Activated CD8-positive, alpha-beta memory T cell treated with anti-CD3 and anti-CD28 coated beads for 4 hours (primary cell): Measurements from ENCODE around the gene ZCCHC7.

Experiments used
- DNase-seq, 2 donors: peaks; one replicate each; pipeline ENCODE4 v3.0.0-alpha.2; 2020; ENCODE audit warnings: low read depth in 2 of 2

The ZCCHC7 gene

DNA sequence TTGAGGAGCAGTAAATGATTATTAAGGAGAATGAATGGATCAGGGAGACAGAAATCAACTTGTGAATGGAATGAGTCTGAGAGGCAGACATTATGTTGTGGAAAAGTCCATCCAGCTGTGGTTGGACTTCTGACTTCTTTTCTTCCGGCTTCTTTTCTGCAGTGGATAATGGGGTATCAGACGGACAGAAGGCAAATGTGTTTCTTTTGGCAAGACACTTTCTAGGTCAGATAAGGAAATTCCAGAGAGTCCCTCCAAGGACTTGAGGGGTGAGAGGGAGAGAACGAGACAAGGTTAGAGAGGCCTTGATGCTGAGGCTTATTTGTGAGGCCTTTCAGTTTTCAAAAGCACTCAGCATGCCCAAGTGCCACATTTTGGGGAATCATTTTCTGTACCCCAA lies 285.0 kb downstream of the ZCCHC7 start:
- no peak for DNase-seq

DNA sequence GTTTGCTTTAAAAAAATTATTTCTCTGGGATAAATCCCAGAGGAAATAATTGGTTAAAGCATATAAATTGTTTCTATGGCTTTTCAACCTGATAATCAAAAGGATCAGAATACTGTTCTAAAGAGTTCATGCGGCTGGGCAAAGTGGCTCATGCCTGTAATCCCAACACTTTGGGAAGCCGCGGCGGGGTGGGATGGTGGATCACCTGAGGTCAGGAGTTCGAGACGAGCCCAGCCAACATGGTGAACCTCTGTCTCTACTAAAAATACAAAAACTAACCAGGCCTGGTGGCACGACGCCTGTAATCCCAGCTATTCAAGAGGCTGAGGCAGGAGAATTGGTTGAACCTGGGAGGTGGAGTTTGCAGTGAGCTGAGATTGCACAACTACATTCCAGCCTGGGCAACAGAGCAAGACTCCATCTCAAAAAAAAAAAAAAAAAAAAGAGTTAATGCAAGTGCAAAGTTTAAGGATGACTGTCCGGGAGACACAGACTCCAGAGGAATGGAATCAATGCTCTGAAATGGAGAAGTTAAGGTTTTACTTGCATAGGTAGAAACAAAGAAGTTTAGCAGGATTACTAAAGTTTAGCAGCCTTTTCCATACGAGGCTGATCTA lies 285.5 kb downstream of the ZCCHC7 start:
- no peak for DNase-seq

DNA sequence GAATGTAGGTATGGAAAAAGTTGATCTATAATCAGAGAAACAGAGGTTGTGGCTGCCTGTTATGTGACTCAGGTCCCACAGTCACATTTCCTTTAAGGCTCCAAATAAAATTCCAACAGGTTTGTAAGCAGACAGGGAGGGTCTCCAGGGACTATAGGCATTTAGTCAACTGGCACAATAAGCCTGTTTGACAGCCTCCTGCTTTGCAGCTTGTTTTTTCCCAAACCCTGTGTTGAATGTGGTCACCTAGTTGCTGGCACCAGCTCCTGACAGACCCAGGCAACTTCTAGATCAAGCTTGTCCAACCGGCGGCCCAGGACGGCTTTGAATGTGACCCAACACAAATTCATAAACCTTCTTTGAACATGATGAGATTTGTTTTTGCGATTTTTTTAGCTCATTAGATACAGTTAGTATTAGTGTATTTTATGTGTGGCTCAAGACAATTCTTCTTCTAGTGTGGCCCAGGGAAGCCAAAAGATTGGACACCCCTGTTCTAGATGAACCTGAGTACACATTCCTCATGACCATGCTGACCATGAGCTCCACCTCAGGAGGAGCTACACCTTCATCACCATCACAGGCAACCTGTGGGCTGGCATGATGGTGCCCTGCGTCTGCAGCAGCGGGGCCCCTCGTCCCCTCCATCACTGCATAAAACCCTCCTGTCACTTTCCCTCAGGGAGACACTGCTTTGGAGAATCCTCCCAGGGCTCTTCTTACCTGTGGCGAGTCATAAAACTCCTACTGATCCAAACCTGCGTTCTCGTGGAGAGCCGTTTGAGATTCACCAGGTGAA lies 286.4 kb downstream of the ZCCHC7 start:
- DNase-seq: no peak

DNA sequence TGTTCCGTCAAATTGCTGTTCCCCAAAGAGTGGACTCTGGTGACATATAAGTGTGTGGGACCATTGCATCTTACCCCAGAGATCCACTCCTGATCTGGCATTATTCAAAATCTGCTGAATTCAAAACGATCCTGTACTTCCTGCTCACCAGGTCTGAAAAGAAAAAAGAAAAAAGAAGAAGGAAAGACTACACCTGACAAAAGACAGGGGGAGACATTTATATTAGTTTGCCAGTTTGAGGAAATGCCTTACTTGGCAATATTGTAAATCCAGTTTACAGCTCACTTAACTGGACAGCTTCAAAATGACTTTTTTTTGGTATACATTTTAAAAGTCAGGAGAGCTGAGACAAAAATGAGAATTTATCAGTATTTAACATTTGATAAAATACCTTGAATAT lies 287.1 kb downstream of the ZCCHC7 start:
- no peak for DNase-seq
